A549 treated with dexamethasone at 1 μM for 4 hours (cell line): Measurements from ENCODE around the gene MAGT1. TPM values are rescaled to one million over a fixed set of nuclear protein-coding genes. Genes with fewer than 3 reads are reported as not detected.

ENCODE experiments used
- total RNA-seq: library from RNA; stranded (reverse); fragments of 200-300 nt; extraction: Qiagen RNA extraction; gene quantifications from 5 replicates; pipeline ENCODE4 v1.2.3, GENCODE V29; 2022

The MAGT1 gene
- total RNA-seq, result 35.9 to 46.3 TPM (median 44.6 TPM) in 5 replicates

GRCh38 chrX:77894921-77895886 lies at the start of gene MAGT1:
TSS of gene MAGT1 (minus strand) at chrX:77895435. CDS start at chrX:77895410, 25 bp downstream.

GRCh38 chrX:77910108-77910840 lies 15.0 kb upstream of the MAGT1 start, which contains the start of gene ATP7A:
TSS of gene ATP7A (plus strand) at chrX:77910693. CDS start at chrX:77971642, 60,949 bp downstream.

GRCh38 chrX:77899081-77899828 lies 4.0 kb upstream of the MAGT1 start, which contains the start of gene COX7B:
TSS of gene COX7B (plus strand) at chrX:77899468. CDS start at chrX:77899554, 86 bp downstream.

GRCh38 chrX:77785486-77786364 lies 109.5 kb downstream of the MAGT1 start, which contains the start of gene ATRX:
TSS of gene ATRX (minus strand) at chrX:77786216. CDS start at chrX:77786001, 215 bp downstream.

Other genes starting within 250 kb of the MAGT1 start
- 15.7 to 27.5 TPM (median 23.2 TPM) in 5 replicates for gene ATRX, start 109.2 kb downstream of the MAGT1 start, total RNA-seq
- 554 to 678 TPM (median 586 TPM) in 5 replicates for gene COX7B, start 4.0 kb upstream of the MAGT1 start, total RNA-seq
- gene ATP7A, start 15.3 kb upstream of the MAGT1 start, total RNA-seq, result 3.3 to 5.8 TPM (median 4.6 TPM) in 5 replicates
- gene PGAM4, start 74.2 kb upstream of the MAGT1 start, total RNA-seq, result 0.34 to 0.67 TPM (median 0.37 TPM) in 5 replicates
- 560 to 594 TPM (median 575 TPM) in 5 replicates for gene PGK1, start 208.8 kb upstream of the MAGT1 start, total RNA-seq
- 11.7 to 14.8 TPM (median 12.4 TPM) in 5 replicates for gene TAF9B, start 244.2 kb upstream of the MAGT1 start, total RNA-seq